ENCODE results near the gene ID2.

The ID2 gene

GRCh38 chr2:8674420-8675009 is 7.3 kb upstream of the ID2 start:
- TF ChIP-seq CTCF (IDR thresholded peaks at IDR 0.05; ENCODE audit: insufficient read depth, low read depth, low read length, missing control alignments) = no peak
- no peak for DNase-seq (ENCODE audit: low read depth)
- no peak overlapping the region for H3K4me3 ChIP-seq (ENCODE audit: low read length)

- no peak for TF ChIP-seq CTCF (IDR thresholded peaks at IDR 0.05; ENCODE audit: insufficient read depth, low read depth, low read length, missing control alignments)
- no peak overlapping the region for H3K4me3 ChIP-seq (ENCODE audit: low read length)
- DNase-seq (ENCODE audit: low read depth) = no peak
Measured at GRCh38 chr2:8675543-8675942, 6.3 kb upstream of the ID2 start.

GRCh38 chr2:8676191-8676920 is 5.5 kb upstream of the ID2 start:
- peak overlapping the region; percentile 36 for H3K4me3 ChIP-seq (ENCODE audit: low read length)
- peak; percentile 33 for DNase-seq (ENCODE audit: low read depth)
- no peak for TF ChIP-seq CTCF (IDR thresholded peaks at IDR 0.05; ENCODE audit: insufficient read depth, low read depth, low read length, missing control alignments)

GRCh38 chr2:8676921-8677645 is 4.8 kb upstream of the ID2 start:
- no peak for TF ChIP-seq CTCF (IDR thresholded peaks at IDR 0.05; ENCODE audit: insufficient read depth, low read depth, low read length, missing control alignments)
- H3K4me3 ChIP-seq (ENCODE audit: low read length) = peak overlapping the region; percentile 36
- DNase-seq (ENCODE audit: low read depth) = no peak

GRCh38 chr2:8677646-8678592 is 3.9 kb upstream of the ID2 start:
- DNase-seq (ENCODE audit: low read depth) = peak; percentile 14
- peak overlapping the region; percentile 36 for H3K4me3 ChIP-seq (ENCODE audit: low read length)
- no peak for TF ChIP-seq CTCF (IDR thresholded peaks at IDR 0.05; ENCODE audit: insufficient read depth, low read depth, low read length, missing control alignments)

GRCh38 chr2:8678731-8679566 is 2.9 kb upstream of the ID2 start:
- H3K4me3 ChIP-seq (ENCODE audit: low read length) = peak overlapping the region; percentile 48
- peak; percentile 92 for DNase-seq (ENCODE audit: low read depth)
- no peak for TF ChIP-seq CTCF (IDR thresholded peaks at IDR 0.05; ENCODE audit: insufficient read depth, low read depth, low read length, missing control alignments)

Measured in epithelial cell of esophagus (primary cell).